Subcutaneous adipose tissue (tissue), 4 donors: ENCODE measurements around the gene MGAT4B. TPM values are rescaled to one million over a fixed set of nuclear protein-coding genes. Genes with fewer than 3 reads are reported as not detected.

ENCODE experiments used
- CTCF ChIP-seq: fragments of 450-650 bp; IDR thresholded peaks from one replicate; pipeline ENCODE4 v1.5.1; 2016; ENCODE audit warnings: low read depth, mild to moderate bottlenecking, control low read depth, antibody characterized with exemption, moderate library complexity
- total RNA-seq, 4 donors: library from RNA; depleted of rRNA; stranded (reverse); fragments of >200 nt; gene quantifications; one replicate each; pipeline ENCODE4 v1.1.0, GENCODE V29; 2016

The MGAT4B gene
- 100 to 1,000 TPM in 1 of 4 donors, 10 to 100 TPM in 3; 47.9 to 101 (median 84.2) TPM for total RNA-seq

GRCh38 chr5:179806250-179807048 lies at the start of gene MGAT4B:
Gene MGAT4B, minus strand, starts transcription at chr5:179806866. Its CDS starts 283 bp downstream, at chr5:179806583.
- TF ChIP-seq CTCF: no peak

- TF ChIP-seq CTCF: no peak
Observed at GRCh38 chr5:179854356-179854755, 47.7 kb upstream of the MGAT4B start.

GRCh38 chr5:179852993-179853547 lies 46.4 kb upstream of the MGAT4B start:
- TF ChIP-seq CTCF: no peak

GRCh38 chr5:179841621-179842020 lies 35.0 kb upstream of the MGAT4B start:
- no peak for TF ChIP-seq CTCF

GRCh38 chr5:179840766-179841165 lies 34.1 kb upstream of the MGAT4B start:
- TF ChIP-seq CTCF: no peak

- TF ChIP-seq CTCF: no peak
Observed at GRCh38 chr5:179840321-179840720, 33.7 kb upstream of the MGAT4B start.

- TF ChIP-seq CTCF: no peak
Observed at GRCh38 chr5:179839328-179840256, 32.9 kb upstream of the MGAT4B start.
